CD4-positive, alpha-beta T cell treated with Interleukin-4 for 4 hours (primary cell): Measurements from ENCODE around the gene PRM1.
A peak's percentile ranks its signal among the peaks of the same experiment; 100 is the strongest.

ENCODE experiments used
- DNase-seq: peaks from one replicate; pipeline ENCODE4 v3.0.0-alpha.2; 2020

Gene PRM1

DNA sequence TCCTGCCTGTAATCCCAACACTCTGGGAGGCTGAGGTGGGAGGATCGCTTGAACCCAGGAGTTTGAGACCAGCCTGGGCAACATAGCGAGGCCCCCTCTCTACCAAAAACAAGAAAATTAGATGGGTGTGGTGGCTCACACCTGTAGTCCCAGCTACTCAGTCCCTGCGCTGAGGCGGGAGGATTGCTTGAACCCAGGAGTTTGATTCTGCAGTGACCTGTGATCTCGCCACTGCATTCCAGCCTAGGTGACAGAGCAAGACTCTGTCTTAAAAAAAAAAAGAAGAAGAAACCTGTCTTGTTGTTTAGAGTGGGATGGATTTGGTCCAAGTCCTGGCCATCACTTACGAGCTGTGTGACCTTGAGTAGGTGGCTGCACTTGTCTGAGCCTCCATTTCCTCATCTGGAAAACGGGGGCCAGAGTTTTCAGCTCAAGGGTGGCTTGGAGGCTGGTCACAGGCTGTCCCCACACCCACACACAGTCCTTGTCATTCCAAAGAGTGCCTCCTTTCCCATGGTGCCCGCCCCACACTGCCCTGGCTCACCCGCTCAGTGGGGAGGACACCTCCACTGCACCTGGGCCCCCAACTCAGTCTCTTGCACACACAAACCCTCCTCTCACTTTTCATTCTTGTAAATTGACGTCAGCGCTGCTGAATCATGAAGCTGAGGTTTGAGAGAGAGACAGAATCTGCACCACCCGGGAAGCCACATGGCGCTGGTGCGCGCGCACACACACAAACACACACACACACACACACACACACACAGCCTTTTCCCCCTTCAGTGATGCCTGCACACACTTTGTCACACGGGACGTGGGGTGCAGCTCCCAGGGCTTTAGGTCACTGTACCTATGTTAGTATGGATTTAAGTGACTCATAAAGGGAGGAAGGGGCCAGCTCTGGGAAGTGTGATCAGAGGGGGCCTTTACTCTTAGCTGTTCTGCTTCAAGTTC lies 29.3 kb downstream of the PRM1 start:
- DNase-seq, result peak; percentile 89

- no peak for DNase-seq
These were observed 30.2 kb downstream of the PRM1 start for GRCh38 chr16:11250786-11251524.

- DNase-seq, result no peak
These were observed 30.9 kb downstream of the PRM1 start for GRCh38 chr16:11250091-11250785.

DNA sequence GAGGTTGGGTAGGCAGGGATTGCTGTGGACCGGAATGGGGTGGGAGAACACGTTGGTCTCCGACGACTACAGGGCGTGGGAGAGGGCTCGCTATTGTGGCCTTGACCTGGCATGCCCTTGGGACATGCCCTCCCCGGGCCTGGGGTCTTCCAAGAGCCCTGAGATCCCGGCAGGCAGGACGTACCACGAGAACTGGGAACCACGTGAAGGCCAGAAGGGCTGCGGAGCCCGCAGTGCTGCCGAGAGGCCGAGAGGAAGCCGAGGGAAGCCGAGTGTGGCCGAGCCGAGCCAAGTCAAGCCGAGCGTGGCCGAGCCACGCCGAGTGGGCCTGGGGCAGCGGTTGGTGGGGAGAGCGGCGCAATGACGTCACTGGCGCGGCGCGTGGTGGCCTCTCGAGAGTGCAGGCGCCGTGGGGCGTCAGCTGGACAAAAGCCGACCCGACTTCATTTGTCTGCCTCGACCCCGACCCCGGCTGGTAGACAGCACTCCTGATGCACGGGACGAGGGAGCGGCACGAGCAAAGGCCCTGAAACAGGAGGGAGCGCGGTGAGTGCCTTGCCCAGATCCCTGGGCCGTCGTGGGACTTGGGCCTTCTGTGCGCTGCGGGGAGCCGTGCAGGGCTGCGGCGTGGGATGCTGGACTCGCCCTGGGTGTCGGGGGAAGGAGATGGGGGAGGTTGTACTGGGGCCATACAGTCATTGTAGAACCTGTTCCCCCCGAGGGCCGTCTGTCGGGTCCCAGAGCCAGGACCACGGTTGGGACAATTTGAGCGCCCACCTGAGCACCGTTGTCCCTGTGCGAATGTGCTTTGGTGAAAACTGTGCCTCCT lies 31.7 kb downstream of the PRM1 start:
- no peak for DNase-seq

- no peak for DNase-seq
These were observed 33.0 kb downstream of the PRM1 start for GRCh38 chr16:11248133-11248532.

- DNase-seq, result no peak
These were observed 35.1 kb downstream of the PRM1 start for GRCh38 chr16:11245988-11246387.

DNA sequence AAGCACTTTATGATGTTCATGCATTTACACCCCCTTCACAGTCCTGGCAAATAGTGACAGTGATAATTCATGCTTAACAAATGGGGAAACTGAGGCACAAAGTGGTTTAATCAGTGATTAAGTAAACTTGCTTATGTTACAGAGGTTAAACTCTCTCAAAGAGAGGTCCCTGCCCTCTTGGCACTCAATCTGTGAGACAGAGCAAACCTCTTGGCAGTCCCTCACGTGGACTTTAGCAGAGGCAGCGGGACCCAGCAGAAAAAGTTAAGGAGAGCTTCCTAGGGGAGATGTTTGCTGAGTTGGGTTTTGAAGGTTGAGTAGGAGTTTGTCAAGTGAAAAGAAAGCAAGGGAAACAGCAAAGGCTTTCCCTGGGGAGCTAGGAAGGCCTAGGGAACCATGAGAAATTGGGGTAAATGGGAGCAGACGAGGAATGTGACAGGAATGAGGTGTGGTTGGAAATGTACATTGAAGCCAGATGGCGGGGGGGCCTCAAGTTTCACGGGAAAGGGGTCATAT lies 35.9 kb downstream of the PRM1 start:
- no peak for DNase-seq

- no peak for DNase-seq
These were observed 38.5 kb downstream of the PRM1 start for GRCh38 chr16:11242658-11243057.

- no peak for DNase-seq
These were observed 39.5 kb downstream of the PRM1 start for GRCh38 chr16:11241480-11242204.

GRCh38 chr16:11240636-11241473 lies 40.3 kb downstream of the PRM1 start:
- no peak for DNase-seq

DNA sequence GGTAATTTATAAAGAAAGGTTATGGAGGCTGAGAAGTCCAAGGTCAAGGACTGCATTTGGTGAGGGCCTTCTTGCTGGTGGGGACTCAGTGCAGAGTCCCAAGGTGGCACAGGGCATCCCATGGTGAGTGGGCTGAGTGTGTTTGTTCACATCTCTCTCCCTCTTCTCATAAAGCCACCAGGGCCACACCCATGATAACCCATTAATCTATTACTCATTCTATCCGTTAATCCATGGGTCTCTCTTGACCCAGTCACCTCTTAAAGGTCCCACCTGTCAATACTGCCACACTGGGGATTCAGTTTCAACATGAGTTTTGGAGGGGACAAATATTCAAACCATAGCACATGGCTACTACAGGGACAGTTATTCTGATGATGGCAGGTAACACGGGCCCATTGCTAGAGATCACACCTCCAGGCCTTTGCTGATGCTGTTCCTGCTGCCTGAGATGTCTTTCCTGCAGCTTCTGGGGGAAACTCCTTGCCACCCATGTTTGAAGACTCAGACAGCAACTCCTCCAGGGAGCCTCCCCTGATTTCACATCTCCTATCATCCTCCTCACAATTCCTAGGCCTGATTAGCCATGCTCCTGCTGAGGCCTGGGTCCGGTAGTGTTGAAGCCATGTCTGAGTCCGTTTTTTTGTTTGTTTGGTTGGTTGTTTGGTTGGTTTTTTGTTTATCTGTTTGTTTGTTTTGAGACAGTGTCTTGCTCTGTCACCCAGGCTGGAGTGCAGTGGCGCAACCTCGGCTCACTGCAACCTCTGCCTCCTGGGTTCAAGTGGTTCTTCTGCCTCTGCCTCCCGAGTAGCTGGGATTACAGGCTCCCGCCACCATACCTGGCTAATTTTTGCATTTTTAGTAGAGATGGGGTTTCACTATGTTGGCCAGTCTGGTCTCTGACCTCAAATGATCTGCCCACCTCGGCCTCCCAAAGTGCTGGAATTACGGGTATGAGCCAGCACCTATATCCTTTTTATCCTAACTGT lies 41.2 kb downstream of the PRM1 start:
- no peak for DNase-seq

GRCh38 chr16:11238272-11239202 lies 42.6 kb downstream of the PRM1 start:
- no peak for DNase-seq

DNA sequence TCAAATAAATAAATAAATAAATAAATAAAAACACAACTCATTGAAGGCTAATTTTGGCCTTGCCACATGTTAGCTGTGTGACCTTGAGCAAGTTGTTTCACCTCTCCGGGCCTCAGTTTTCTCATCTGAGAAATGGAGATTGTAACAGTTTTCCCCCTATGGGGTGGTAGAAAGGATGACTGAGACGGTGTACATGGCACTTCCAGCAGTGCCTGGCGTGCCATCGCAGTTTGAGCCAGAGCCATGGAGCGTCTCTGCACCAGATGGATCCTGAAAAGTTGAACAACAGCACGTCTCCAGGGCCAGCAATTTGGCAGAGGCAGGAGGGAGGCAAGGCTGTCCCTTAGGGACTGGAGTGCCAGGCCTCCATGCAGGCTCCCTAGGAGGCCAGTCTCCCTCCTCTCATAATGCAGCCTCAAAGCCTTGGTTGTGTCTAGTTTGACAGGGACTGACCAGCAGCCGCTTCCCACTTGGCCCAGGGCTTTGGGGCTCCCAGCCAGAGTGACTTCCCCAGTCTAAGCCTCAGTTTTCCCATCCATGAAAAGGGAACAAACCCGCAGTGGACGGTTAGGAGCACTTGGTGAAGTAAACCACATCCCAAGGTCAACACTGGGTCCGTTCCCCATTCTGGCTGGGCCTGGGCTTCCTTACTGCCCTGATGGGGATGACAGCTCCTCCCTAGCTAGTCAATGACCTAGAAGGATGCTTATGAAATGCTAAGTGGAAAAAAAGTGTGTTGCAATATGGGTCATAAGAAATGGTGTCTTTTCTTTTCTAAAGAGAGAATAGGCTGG lies 44.5 kb downstream of the PRM1 start:
- no peak for DNase-seq

GRCh38 chr16:11235703-11235991 lies 45.5 kb downstream of the PRM1 start:
- no peak for DNase-seq

DNA sequence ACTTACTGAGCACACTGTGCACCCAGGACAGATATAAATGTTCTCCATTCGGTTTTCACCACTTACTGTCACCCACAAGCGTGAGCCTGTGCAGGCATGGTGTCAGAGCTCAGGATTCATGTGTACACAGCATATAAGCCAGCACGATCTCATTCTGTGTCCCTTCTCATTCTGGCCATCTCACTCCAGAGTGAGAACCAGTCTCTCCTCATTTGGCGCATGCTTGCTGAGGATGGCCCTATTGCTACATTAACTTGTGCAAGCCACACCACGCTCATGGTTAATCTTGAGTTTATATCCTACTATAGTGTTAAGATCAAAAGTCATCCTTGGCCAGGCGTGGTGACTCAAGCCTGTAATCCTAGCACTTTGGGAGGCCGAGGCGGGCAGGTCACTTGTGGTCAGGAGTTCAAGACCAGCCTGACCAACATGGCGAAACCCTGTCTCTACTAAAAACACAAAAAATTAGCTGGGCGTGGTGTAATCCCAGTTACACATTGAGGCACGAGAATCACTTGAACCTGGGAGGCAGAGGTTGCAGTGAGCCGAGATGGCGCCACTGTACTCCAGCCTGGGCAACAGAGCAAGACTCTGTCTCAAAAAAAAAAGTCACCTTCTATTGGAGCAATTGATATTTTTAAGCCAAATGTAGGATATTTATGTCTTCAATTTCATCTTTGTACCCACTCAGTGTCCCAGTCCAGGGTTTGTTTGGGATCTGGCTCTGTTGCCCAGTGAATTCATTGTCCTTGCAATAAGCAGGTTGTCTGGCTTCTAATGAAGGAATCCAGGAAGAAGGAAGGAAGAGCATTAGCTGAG lies 46.0 kb downstream of the PRM1 start:
- no peak for DNase-seq

DNA sequence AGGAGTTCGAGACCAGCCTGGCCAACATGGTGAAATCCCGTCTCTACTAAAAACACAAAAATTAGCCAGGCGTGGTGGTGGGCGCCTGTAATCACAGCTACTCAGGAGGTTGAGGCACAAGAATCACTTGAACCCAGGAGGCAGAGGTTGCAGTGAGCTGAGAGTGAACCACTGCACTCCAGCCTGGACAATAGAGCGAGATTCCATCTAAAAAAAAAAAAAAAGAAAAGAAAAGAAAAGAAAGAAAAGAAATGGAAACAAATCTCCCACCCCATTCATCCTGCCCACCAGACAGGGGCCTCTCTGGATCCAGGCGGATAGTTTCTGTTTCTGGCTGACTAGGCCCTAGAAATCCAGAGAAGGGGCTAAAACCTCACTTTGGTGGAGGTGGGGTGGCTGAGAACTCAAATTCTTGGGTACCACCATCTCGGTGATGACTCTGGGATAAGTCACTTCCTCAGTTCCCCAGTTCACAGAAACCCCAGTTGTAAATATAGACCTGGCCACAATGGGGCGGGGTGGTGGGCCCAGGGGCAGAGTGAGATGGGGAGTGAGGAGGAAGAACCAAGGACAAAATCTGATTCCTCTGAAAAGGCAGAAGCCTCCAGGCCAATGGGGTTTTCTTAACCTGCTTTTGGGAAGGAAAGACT lies 47.3 kb downstream of the PRM1 start:
- DNase-seq, result peak; percentile 72
